HG03280 (cell line): ENCODE measurements around the gene LRRTM2.
"Not testable (repeated sequence)": the region's sequence is repeated elsewhere in the genome, so short reads cannot be mapped to it uniquely, and the experiment has no call there.

Source experiments
- ATAC-seq: cut with Tn5 transposase; IDR thresholded peaks from one replicate; pipeline ENCODE4 v1.9.1; 2021; ENCODE audit warnings: mild to moderate bottlenecking, moderate library complexity; ENCODE audit not compliant: unreplicated experiment

The LRRTM2 gene

DNA sequence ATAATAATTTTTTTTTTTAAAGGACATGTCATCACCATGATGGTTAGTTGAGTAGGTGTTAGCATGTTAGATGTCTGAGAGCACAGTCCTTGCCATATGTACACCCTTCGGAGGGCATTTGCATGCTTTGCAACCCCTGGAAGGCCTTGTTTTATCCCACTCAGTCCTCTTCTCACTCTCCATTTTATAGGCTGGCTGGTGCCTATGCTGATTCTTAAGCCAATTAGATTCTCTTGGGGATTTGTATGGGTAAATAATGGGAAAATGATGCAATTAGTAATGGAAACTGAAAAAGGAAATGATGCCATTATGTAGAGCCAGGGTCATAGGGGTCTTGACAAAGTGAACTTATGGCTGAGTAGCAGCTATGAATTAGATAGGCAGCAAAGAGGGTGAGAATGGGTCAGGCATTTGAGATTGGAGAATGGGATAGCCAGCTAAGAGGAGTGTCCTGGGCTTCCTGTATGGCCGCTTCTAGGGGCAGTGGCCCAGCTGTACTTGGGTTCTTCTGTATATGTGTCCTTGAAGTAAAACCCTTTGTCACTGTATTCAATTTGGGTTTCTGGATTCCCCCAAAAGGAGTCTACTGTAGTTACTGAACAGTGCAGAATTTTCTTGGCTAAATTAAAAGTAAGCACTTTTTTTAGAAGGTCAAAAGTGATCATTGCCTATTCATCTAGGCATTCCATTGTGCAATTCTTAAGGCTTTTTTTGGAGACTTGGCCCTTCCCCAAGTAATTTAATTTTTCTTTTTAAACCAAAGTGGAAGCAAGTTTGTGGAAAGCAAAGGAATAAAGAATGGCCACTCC lies 31.6 kb downstream of the LRRTM2 start:
- ATAC-seq = no peak

DNA sequence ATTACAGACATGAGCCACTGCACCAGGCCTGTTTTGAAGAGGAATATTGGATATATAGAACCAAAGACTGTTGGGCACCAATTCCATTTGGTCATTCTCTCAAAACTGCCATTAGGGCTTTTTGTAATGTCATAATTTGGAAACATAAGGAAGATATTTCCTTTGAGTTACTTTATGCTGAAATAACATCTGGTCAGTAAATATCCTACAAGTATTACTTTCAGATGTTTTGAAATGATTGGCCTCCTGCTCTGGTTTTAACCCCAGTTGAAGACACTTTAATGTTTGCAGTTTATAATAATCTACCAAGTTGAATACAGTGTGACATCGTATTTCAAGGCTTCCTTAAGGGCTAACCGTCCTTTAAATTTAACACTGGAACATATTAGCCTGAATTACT lies 33.6 kb downstream of the LRRTM2 start:
- no peak for ATAC-seq

DNA sequence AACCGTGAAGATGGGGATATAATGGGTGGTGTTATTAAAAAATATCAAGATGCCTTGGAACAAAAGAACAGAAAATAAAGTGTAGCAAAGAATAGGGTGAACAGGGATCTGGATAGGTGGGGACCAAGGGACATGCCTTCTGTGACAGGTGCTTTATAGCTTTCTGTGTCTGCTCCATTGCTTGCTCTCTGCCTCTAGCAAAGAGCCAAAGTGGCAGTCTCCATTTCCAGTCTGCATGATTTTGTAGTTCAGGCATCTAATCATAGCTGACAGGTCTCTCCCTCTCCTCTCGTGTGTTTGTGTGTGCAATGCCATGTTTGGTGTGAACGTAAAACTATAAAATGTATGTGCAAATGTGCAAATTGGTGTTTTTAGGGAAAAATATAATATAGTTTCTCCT lies 35.0 kb downstream of the LRRTM2 start:
- ATAC-seq = no peak

DNA sequence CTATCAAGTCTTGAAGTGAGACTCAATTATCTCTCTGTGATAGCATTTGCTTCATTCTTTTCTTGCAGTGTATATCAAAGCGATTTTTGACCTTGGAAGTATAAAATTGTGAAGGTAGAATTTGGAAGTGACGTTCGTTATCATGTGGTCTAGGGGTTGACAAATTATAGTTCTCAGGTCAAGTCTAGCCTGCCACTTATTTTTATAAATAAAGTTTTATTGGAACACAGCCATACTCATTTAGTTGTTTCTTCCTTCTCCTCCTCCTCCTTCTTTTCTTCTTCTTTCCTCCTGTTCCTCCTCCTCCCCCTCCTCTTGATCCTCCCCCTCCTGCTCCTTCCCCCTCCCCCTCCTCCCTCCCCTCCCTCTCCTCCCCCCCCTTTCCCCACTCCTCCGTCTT lies 38.0 kb downstream of the LRRTM2 start:
- no peak for ATAC-seq

DNA sequence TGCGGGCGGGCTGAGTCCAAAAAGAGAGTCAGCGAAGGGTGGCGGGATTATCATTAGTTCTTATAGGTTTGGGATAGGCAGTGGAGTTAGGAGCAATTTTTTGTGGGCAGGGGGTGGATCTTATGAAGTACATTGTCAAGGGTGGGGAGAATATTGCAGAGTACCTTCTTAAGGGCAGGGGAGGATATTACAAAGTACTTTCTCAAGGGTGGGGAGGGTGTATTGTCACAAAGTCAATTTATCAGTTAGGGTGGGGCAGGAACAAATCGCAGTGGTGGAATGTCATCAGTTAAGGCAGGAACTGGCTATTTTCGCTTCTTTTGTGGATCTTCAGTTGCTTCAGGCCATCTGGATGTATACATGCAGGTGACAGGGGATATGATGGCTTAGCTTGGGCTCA lies 40.3 kb downstream of the LRRTM2 start:
- ATAC-seq = not testable (repeated sequence)

DNA sequence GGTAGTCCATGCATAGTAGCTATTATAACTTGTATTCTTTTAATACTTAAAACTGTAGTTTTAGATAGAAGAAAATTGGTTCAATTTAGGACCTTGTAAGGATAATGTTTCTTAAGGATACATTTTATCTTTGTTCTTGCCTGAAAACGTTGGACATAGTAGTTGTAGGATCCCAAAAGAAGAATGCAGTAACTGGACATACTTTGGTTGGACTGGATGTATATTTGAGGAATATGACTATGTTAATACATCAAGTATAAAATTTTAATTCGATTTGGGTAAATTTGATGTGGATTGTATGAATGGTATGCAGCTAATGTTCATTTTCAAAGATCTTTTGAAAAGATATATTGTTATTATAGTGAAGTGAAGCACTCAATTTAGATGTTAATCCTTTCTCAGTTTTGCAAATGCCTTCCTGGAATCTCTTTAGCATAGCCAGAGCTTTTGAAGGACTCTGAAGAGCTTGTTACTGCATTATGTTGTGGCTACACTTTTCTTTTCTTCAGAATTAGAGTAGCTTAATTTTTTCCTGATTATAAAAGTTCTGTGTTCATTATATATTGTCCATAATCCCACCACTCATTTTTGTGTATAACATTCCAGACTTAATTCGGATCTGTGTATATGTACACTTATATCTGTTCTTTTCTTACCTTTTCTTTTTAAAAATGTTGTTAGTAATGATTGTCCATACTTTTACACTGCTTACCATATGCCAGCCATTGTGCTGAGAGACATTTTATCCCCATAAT lies 41.2 kb downstream of the LRRTM2 start:
- no peak for ATAC-seq

DNA sequence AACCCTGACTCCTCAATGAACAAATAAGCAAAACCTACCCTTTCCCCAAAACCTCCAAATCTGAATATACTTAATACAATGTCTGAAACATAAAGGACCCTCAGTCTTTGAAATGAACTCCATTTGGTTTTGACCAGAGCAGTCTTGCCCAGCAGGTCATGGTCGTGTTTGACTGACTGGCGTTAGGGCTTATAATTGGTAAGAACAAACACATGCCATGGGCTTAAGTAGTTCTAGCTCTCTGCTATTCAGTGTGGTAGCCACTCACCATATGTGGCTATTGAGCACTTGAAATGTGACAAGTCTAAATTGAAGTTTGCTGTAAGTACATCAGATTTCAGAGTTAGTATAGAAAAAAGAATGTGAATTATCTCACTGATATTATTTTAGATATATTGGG lies 42.1 kb downstream of the LRRTM2 start:
- ATAC-seq = no peak

DNA sequence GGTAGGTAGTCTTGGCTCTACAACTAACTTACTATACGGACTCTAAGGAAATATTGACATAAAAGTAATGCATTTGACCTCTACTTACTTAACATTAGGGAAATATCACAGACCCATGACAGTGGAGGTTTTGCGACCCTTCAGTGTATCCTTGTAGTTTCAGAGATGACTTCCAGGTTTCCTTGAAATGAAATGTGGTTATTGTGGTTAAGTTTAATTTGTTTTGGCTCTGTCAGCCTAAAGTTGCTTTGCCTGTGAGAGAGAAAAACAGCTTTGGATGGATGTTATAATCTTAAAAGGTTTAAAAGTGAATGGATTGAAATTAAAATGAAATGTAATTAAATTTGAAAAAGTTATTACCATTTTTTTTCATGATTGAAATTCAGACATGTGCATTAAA lies 42.9 kb downstream of the LRRTM2 start:
- no peak for ATAC-seq

DNA sequence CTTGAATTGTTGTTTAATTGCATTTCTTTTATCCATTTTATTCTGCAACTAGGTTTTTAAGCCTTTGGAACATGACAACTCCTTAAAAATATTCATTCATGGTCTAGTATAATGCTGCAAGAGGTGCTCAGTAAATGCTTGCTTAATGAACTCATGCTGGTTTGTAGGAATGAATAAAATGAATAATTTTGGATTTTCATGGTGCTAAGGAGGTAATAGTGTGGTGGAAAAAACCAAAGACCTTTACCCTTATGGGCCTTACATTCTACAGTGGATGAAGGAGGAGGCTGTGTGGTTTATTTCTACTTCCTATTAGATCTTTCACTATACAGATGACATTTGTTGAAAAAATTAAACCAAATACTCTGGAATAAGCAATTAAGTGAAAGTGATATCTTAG lies 43.4 kb downstream of the LRRTM2 start:
- no peak for ATAC-seq

DNA sequence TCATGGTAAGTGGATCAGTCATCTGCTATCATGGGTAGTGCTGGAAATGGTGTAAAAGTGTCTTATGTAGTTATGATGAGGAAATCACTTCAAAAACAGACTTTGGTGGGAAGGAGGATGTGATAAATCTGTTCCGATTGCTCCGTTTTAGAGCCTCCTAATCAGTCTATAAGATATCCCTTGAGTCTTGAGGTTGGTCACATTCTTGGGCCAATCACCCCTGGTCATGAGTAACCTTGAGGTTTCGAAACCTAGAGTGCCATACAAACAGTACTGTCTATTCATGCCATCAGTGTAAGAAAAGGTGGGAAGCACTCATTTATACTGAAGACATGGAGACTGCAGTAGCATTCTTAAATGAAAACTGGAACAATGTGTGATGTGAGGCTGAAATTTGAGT lies 45.8 kb downstream of the LRRTM2 start:
- ATAC-seq = no peak

DNA sequence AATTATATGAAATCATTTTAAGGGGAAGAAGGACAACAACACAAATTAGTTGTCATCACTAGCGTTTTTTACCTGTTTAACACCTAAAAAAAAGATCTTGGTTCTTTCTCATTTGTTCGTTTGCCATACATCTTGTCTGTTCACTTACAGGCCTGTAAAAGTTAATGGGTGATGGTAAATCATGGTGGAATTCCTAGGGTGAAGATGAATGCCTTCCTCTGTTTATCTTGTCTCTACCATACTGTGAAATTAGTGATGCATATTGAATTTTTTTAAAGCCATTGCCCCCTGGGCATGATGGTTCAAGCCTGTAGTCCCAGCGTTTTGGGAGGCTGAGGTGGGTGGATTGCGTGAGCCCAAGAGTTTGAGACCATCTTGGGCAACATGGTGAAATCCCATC lies 46.6 kb downstream of the LRRTM2 start:
- ATAC-seq = no peak

DNA sequence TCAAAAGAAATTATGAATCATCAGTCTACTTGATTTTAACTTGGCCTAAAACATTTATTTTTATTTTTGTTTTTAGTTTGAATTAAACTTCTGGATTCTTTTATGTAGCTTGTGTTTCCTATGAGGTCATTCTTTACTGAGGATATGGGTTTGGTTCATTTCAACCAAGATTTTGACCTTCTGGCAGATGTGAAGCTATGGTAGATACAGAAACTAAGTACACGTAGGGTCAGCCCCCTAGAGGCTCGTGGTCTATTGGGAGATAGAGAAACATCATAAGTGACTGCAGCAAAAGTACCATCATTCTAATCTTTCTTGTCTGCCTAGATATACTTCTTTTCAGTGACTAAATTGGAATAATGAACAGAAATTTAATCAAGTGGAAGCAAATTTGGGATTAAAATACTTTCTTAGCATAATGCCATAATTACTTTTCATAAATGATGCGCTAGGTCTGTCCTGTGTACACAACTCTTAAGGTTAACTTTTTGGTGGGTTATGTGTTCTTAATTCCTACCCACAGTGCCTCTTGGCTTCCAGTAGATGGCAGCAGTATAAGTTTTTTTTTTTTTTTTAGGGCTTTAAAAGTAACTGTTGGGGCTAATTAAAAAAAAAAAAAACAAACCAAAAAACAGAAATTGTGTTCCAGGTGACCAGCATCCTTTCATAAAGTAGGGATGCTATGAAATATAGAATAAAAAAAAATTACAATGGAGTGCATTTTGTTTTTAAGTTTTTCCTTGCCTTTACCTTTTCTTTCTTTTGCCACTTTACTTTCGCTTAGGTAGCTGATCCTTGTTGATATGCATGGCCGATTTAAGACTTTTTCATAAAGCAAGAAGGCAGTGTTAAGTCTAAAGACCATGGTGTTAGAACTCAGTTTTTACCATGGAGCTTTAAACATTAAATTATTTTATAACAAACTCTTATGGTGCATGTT lies 49.9 kb downstream of the LRRTM2 start:
- no peak for ATAC-seq

DNA sequence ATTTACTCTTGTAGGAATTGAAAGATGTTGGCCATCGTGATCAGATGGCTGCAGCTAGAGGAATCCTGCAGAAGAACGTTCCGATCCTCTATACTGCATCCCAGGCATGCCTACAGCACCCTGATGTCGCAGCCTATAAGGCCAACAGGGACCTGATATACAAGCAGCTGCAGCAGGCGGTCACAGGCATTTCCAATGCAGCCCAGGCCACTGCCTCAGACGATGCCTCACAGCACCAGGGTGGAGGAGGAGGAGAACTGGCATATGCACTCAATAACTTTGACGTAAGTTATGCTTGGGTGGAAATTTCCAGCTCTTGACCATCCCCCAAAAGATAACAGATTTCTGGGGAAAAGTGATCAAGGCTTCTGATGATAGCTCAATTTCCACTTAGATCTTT lies 50.6 kb downstream of the LRRTM2 start:
- ATAC-seq = no peak

DNA sequence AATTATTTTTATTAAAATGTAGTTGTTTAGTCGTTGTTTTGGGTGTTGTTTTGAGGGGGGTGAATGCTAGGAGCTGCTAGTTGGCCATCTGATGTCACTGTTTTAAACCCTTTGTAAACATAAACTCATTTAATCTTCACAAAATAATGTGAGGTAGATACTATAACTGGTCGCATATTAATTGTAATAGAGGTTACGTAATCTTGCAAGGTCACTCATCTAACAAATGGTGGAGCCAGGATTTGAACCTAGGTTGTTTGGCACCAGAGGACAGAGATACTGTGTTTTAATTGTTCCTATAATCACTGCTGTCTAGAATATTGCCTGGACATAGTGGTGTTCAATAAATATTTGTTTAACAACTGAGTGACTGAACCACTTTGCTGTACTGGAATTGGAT lies 54.4 kb downstream of the LRRTM2 start:
- ATAC-seq = no peak

DNA sequence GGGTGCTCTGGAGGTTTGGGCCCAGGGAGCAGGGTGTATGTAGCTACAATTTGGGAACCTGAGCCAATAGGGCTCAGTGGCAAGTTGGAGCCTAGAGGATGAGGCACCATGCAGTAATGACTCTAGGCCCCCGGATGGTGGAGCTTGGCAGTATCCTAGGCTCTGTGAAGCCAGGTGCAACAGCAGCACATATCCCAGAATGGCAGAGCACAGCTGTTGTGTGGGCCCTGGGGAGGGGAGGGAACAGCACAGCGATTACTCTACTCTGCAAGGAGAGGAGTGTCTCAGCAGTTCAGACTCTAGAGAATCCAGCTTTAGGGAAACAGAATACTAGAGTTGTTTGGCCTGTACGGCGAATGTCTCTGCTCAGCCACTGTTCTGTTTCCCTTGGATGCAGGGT lies 56.1 kb downstream of the LRRTM2 start:
- ATAC-seq = no peak
